SK-N-SH treated with all-trans-retinoic acid at 6 μM for 48 hours (cell line): ENCODE results near the gene SYN1.
A peak's percentile ranks its signal among the peaks of the same experiment; 100 is the strongest.
"Not testable (repeated sequence)": the region's sequence is repeated elsewhere in the genome, so short reads cannot be mapped to it uniquely, and the experiment has no call there.

Experiments used
- ATAC-seq: fragments of 200-7000 bp; cut with Tn5 transposase; 3 replicates; pipeline ENCODE4 v1.9.1; 2020; ENCODE audit warnings: mild to moderate bottlenecking, moderate library complexity
- ARNTL ChIP-seq: fragments of 450-650 bp; formaldehyde crosslinking; IDR thresholded peaks from 2 replicates; pipeline ENCODE4 v1.5.0; 2020; ENCODE audit warnings: low read depth, mild to moderate bottlenecking, moderate library complexity, borderline replicate concordance
- CREB5 ChIP-seq: fragments of 250-450 bp; sonication (Bioruptor Pico); IDR thresholded peaks from 2 replicates; pipeline ENCODE4 v1.5.1; 2020; ENCODE audit warnings: low read depth, mild to moderate bottlenecking, moderate library complexity
- CSDC2 ChIP-seq: fragments of 250-450 bp; sonication (Bioruptor Pico); IDR thresholded peaks from 2 replicates; pipeline ENCODE4 v1.5.0; 2020; ENCODE audit warnings: mild to moderate bottlenecking, moderate library complexity
- CSRNP3 ChIP-seq: fragments of 250-450 bp; sonication (Bioruptor Pico); IDR thresholded peaks from 2 replicates; pipeline ENCODE4 v1.5.1; 2021; ENCODE audit warnings: mild to moderate bottlenecking, moderate library complexity
- ESRRG ChIP-seq: fragments of 250-450 bp; sonication (Bioruptor Pico); IDR thresholded peaks from 2 replicates; pipeline ENCODE4 v1.6.1; 2021; ENCODE audit warnings: mild to moderate bottlenecking
- GLIS3 ChIP-seq: fragments of 250-450 bp; sonication (Bioruptor Pico); IDR thresholded peaks from 2 replicates; pipeline ENCODE4 v1.5.0; 2020; ENCODE audit warnings: mild to moderate bottlenecking, moderate library complexity
- ISL1 ChIP-seq: fragments of 250-450 bp; sonication (Bioruptor Pico); IDR thresholded peaks from 2 replicates; pipeline ENCODE4 v2.1.2; 2022; ENCODE audit warnings: mild to moderate bottlenecking, moderate library complexity
- OSR1 ChIP-seq: fragments of 250-450 bp; sonication (Bioruptor Pico); IDR thresholded peaks from 2 replicates; pipeline ENCODE4 v1.8.0; 2022; ENCODE audit warnings: moderate library complexity, mild to moderate bottlenecking, inconsistent platforms
- PPARA ChIP-seq: fragments of 250-450 bp; sonication (Bioruptor Pico); IDR thresholded peaks from 2 replicates; pipeline ENCODE4 v1.5.0; 2020; ENCODE audit warnings: mild to moderate bottlenecking, borderline replicate concordance
- RARB ChIP-seq: fragments of 250-450 bp; sonication (Bioruptor Pico); IDR thresholded peaks from 2 replicates; pipeline ENCODE4 v1.8.0; 2021; ENCODE audit warnings: mild to moderate bottlenecking, moderate library complexity
- TOX ChIP-seq: fragments of 250-450 bp; sonication (Bioruptor Pico); IDR thresholded peaks from 2 replicates; pipeline ENCODE4 v1.8.0; 2021; ENCODE audit warnings: mild to moderate bottlenecking, moderate library complexity, borderline replicate concordance
- TSHZ2 ChIP-seq: fragments of 250-450 bp; sonication (Bioruptor Pico); IDR thresholded peaks from 2 replicates; pipeline ENCODE4 v1.5.0; 2020; ENCODE audit warnings: mild to moderate bottlenecking, moderate library complexity
- ZC3H10 ChIP-seq: fragments of 250-450 bp; sonication (Bioruptor Pico); IDR thresholded peaks from 2 replicates; pipeline ENCODE4 v1.5.1; 2021; ENCODE audit warnings: mild to moderate bottlenecking, moderate library complexity
- ZFP3 ChIP-seq: fragments of 250-450 bp; sonication (Bioruptor Pico); IDR thresholded peaks from 2 replicates; pipeline ENCODE4 v1.5.0; 2020; ENCODE audit warnings: mild to moderate bottlenecking, moderate library complexity
- ZNF565 ChIP-seq: fragments of 450-650 bp; formaldehyde crosslinking; conservative IDR thresholded peaks from 2 replicates; pipeline ENCODE4 v1.5.0; 2020; ENCODE audit warnings: low read depth, mild to moderate bottlenecking, moderate library complexity
- ZNF70 ChIP-seq: fragments of 450-650 bp; formaldehyde crosslinking; IDR thresholded peaks from 2 replicates; pipeline ENCODE4 v1.5.0; 2020; ENCODE audit warnings: mild to moderate bottlenecking, moderate library complexity
- ZNF8 ChIP-seq: fragments of 450-650 bp; formaldehyde crosslinking; IDR thresholded peaks from 2 replicates; pipeline ENCODE4 v1.5.0; 2020; ENCODE audit warnings: mild to moderate bottlenecking, moderate library complexity
- TF ChIP-seq, protein P1 (sequence below): fragments of 250-450 bp; sonication (Bioruptor Pico); IDR thresholded peaks from 2 replicates; pipeline ENCODE4 v1.8.0; 2020; ENCODE audit warnings: mild to moderate bottlenecking, moderate library complexity, borderline replicate concordance
- TF ChIP-seq, protein P2 (sequence below): fragments of 250-450 bp; sonication (Bioruptor Pico); IDR thresholded peaks from 2 replicates; pipeline ENCODE4 v1.8.0; 2021; ENCODE audit warnings: low read depth, mild to moderate bottlenecking, moderate library complexity, borderline replicate concordance

SYN1 gene

GRCh38 chrX:47619486-47620302 lies at the start of gene SYN1:
Gene SYN1 (minus strand): TSS chrX:47619857. CDS start chrX:47619728, 129 bp downstream.
- peak; percentile 72 for ATAC-seq
- no peak for TF ChIP-seq ISL1 (CRISPR knock-in tag)
- TF ChIP-seq, all 23 proteins: peak for 0

GRCh38 chrX:47665797-47666196 lies 46.1 kb upstream of the SYN1 start:
- ATAC-seq = not testable (repeated sequence)

DNA sequence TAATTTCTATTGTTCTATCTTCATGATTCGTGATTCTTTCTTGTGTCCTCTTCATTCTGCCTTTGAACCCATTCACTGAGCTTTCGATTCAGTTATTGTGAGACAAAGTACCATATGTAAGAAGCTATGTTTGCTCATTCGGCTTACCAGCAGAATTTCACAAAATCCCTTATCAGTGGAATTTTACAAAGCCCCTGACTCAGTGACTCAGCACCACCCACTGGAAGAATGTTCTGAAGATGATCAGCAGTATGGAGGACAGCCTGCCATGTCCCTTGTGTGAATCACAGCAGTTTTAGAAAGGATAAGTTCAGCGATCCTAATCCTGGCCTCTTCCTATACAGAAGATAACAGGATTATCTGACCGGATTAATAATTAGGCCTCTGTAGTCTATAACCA lies 45.1 kb upstream of the SYN1 start:
- TF ChIP-seq ZNF565 (CRISPR knock-in tag) = no peak
- TF ChIP-seq GLIS3 (CRISPR knock-in tag) = no peak
- no peak for TF ChIP-seq OSR1 (CRISPR knock-in tag)
- no peak for TF ChIP-seq ZFP3 (CRISPR knock-in tag)
- no peak for ATAC-seq

DNA sequence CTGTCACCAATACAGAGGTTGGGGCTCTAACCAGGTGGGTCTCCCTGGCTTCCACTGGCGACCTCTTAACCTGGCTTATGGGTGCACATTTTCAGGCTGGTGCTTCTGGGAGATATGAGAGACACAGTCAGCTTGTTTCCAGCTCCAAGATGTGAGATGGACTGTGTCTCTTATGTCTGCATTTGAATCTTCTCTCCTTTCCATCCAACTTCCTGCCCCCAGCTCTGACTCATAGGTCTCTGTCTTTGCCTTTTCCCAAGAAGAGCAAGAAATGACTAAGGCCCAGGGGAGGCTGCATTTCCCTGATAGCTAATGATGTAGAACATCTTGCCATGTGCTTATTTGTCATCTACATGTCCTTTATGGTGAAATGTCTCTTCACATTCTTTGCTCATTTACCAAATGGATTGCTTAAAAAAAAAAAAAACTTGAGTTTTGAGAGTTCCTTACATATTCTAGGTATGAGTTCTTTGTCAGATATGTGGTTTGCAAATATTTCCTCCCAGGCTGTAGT lies 42.5 kb upstream of the SYN1 start:
- TF ChIP-seq, protein P1, sequence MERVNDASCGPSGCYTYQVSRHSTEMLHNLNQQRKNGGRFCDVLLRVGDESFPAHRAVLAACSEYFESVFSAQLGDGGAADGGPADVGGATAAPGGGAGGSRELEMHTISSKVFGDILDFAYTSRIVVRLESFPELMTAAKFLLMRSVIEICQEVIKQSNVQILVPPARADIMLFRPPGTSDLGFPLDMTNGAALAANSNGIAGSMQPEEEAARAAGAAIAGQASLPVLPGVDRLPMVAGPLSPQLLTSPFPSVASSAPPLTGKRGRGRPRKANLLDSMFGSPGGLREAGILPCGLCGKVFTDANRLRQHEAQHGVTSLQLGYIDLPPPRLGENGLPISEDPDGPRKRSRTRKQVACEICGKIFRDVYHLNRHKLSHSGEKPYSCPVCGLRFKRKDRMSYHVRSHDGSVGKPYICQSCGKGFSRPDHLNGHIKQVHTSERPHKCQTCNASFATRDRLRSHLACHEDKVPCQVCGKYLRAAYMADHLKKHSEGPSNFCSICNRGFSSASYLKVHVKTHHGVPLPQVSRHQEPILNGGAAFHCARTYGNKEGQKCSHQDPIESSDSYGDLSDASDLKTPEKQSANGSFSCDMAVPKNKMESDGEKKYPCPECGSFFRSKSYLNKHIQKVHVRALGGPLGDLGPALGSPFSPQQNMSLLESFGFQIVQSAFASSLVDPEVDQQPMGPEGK (CRISPR knock-in tag) = no peak
- TF ChIP-seq CREB5 (CRISPR knock-in tag) (no peak), GLIS3 (CRISPR knock-in tag) (no peak), ISL1 (CRISPR knock-in tag) (no peak)
- peak; percentile 42 for ATAC-seq

DNA sequence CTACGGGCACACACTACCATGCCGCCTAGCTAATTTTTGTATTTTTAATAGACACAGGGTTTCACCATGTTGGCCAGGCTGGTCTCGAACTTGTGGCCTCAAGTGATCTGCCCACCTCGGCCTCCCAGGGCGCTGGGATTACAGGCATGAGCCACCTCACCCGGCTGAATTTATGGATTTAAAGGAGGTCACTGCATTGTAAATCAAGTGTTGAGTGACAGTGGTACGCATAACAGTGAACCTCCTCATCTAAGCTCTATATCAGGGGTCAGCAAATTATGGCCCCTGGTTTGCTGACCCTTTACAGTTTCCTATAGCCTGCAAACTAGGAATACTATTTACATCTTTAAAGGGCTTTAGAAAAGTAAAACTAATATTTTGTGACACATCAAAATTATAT lies 41.9 kb upstream of the SYN1 start:
- TF ChIP-seq TSHZ2 (CRISPR knock-in tag) = no peak
- no peak for TF ChIP-seq ZNF565 (CRISPR knock-in tag)
- TF ChIP-seq TOX (CRISPR knock-in tag) = no peak
- TF ChIP-seq PPARA = no peak
- no peak for TF ChIP-seq ZNF70 (CRISPR knock-in tag)
- no peak for TF ChIP-seq GLIS3 (CRISPR knock-in tag)
- TF ChIP-seq ZC3H10 (CRISPR knock-in tag) = no peak
- TF ChIP-seq ZNF8 (CRISPR knock-in tag) = no peak
- TF ChIP-seq, protein P1 (CRISPR knock-in tag) = no peak
- TF ChIP-seq, all 23 proteins: peak for 0
- no peak for ATAC-seq

GRCh38 chrX:47659421-47659726 lies 39.7 kb upstream of the SYN1 start:
- TF ChIP-seq ESRRG (CRISPR knock-in tag) (no peak), CSRNP3 (CRISPR knock-in tag) (no peak), ZNF8 (CRISPR knock-in tag) (no peak), ZFP3 (CRISPR knock-in tag) (no peak), CSDC2 (CRISPR knock-in tag) (no peak), RARB (CRISPR knock-in tag) (no peak), PPARA (no peak), ISL1 (CRISPR knock-in tag) (no peak), ZNF70 (CRISPR knock-in tag) (no peak), CREB5 (CRISPR knock-in tag) (no peak), ARNTL (CRISPR knock-in tag) (no peak)
- TF ChIP-seq, protein P2, sequence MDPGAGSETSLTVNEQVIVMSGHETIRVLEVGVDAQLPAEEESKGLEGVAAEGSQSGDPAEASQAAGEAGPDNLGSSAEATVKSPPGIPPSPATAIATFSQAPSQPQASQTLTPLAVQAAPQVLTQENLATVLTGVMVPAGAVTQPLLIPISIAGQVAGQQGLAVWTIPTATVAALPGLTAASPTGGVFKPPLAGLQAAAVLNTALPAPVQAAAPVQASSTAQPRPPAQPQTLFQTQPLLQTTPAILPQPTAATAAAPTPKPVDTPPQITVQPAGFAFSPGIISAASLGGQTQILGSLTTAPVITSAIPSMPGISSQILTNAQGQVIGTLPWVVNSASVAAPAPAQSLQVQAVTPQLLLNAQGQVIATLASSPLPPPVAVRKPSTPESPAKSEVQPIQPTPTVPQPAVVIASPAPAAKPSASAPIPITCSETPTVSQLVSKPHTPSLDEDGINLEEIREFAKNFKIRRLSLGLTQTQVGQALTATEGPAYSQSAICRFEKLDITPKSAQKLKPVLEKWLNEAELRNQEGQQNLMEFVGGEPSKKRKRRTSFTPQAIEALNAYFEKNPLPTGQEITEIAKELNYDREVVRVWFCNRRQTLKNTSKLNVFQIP (CRISPR knock-in tag) = no peak
- no peak for ATAC-seq
